Posterior cingulate gyrus (tissue), 11 donors: ENCODE measurements around the gene ASNSD1.
A peak's percentile ranks its signal among the peaks of the same experiment; 100 is the strongest.

Source experiments
- DNase-seq, 10 donors: peaks; one replicate each; pipeline versions ENCODE4 v3.0.0 to v3.0.0-alpha.2; 2020 to 2021; ENCODE audit warnings: mixed read lengths in 3 of 10
- intact Hi-C: fragments of 100-400 bp; cut with DNase I; formaldehyde crosslinking; loops from one replicate; pipeline ENCODE4 v1.15.1; 2023

ASNSD1 gene

DNA sequence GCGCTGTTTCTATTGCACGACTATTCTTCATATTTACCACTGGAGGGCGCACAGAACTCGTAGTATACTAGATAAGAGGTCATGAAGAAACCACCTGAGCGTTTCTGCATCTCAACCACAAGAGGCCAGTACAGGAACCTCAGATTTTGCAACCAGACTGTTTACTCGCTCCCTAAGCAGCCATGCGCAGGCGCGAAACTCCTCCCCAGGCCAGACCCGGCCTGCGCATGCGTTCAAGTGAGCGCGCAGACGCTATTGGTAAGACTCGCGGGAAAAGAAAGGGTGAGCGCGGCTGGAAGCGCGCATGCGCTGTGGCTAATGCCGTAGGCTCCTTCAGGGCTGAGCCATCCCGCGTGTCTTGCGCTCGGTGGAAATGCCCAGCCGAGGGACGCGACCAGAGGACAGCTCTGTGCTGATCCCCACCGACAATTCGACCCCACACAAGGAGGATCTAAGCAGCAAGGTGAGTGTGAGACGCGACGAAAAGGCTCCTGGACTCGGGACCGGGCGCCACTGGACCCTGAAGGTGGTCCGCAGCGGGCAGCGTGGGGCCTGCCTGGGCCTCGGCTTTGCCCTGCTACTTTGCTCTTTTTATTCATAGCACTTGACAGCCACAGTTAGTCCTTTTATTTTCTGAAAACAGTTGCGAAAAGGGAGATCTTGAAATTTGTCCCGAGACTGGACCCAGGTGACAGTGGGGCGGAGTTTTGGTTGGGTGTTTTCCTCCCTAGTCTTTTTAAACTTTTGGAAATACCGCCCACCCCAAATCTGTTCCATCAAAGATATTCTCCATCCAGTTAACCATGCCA lies at the start of gene ASNSD1:
TSS of gene ASNSD1 (plus strand) at position 312 of the 809 bp plus-strand sequence. CDS start 4,674 bp downstream, outside the sequence.
- peak; percentile 88 to 99 (median 93) for DNase-seq
- intact Hi-C loops = loop anchor here (1.0 to 5.0 kb wide), 4 partner anchors 13 to 409 kb away; partner anchors contain the start of genes ANKAR and OSGEPL1

DNA sequence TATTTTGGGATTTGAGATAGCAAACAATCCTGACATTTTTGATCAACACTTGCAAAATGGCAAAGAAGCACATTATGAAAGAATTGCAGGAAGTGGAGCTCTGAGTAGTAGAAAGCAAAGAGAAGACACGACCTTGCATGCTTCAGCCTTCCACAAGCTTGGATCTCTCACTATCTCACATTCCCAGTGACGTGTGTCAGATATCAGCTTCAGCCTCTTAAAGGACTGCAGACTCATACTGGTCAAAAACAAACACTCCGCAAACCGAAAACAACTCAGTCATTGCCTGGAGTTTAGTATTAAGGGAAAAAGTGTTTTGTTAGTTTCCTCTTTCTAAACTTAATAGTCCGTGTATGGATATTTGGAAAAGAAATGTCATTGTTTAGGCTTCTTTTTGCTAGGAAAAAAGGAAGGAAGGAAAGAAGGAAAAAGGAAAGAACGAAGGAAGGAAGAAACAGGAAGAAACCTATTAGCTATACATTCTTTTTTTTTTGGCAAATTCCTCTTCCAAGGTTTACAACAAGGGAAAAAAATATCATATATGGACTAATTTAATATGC lies 48.1 kb upstream of the ASNSD1 start:
- DNase-seq = no peak
- intact Hi-C loops = no loop called here

DNA sequence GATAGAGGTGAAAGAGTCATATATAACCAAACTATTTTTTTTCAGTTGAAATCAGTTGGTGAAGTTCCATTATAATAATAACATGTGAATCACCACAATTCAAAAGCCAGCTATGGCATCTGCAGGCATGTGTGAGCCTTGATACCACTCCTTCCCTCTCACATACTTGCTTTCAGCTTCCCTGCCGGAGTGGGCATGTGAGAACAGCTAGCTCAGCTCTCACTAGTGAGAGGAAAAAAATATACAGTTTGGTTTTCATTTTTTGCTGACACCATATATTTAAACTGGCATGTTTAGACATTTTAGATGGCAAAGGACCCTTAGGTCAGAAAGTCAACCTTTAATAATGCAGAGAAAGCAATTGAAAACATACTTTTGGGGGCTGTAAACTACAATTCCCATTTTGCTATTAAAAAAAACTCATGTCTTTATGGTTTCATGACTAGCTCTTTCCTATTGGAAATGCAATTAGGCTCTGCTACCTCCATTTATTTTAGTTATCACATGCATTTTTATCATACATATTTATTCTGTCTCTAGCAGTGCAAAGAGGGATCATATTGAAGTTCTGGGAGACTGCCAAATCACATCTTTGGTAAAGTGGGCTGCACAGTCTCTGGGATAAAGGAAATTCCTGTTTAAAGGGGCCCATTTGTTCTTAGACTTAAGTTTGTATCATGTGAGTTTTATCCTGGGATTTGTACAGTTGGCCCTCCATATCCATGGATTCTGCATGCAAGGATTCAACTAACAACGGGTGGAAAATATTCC lies 47.4 kb upstream of the ASNSD1 start:
- intact Hi-C loops = no loop called here
- no peak for DNase-seq

DNA sequence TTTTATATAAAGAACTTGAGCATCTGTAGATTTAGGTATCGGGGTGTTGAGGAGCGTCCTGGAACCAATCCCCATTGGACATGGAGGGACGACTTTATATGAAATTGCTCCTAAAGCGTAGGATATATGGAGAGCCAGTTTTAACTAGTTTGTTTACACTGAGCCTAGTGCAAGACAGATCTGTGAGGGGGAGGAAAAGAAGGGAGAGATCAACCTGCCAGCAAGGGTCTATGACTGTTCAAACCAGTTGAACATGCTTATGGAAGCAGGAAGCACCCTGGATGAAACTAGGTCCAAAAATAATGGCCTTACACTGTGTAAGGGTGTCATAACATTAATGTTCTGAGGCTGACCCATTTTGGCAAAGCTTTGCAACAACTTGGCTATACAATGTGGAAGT lies 46.7 kb upstream of the ASNSD1 start:
- no peak for DNase-seq

DNA sequence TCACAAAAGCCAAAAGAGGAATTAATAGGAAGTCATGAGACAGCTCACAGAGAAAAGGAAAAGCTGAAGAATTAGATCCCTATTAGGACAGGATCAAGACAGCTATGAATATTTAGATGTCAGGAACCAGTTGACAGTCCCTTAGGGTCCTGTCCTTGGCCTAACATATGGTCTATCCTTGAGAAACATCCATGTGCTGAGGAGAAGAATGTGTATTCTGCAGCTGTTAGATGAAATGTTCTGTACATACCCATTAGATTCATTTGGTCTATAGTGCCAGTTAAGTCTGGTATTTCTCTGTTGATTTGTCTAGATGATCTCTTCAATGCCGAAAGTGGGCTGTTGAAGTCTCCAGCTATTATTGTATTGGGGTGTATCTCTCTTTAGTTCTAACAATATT lies 43.1 kb upstream of the ASNSD1 start:
- intact Hi-C loops = no loop called here
- DNase-seq = no peak

More for the DNA sequence above, 46.7 kb upstream of the ASNSD1 start:
- intact Hi-C loops = no loop called here

DNA sequence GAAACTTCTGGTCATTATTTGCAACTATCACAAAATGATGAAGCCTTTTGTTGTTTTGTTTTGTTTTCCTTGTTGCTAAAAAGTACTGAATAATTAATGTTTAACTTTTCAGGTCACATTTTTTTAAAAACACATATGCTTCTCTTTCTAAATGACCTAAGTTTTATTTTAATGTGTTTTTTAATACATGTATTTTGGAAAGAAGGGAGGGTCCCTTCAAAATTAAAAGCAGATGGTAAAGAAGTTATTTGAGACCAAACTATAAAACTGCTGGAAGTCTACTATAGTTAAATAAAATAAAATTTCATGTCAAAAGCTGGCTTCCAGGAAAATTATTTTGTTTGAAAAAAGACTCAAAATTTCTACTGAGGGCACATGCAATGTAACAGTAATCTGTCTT lies 39.5 kb upstream of the ASNSD1 start:
- intact Hi-C loops = no loop called here
- no peak for DNase-seq

DNA sequence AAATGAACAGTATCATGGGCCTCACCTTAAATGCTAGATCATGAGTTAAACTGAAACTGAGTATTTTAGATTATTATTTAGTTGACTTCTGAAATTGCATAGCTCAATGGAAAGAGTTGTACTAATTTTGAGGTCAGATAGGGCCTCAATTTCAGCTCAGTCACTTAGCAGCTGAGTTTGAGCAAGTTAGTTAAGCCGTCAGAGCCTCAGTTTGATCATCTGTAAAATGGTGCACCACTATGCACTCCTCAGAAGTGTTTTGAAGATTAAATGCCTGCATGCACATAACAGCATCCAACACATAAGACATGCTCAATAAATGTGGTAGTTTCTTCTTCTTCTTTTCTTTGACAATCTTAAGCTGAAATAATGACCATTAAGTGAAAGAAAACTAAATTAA lies 38.2 kb upstream of the ASNSD1 start:
- intact Hi-C loops = no loop called here
- DNase-seq = no peak

DNA sequence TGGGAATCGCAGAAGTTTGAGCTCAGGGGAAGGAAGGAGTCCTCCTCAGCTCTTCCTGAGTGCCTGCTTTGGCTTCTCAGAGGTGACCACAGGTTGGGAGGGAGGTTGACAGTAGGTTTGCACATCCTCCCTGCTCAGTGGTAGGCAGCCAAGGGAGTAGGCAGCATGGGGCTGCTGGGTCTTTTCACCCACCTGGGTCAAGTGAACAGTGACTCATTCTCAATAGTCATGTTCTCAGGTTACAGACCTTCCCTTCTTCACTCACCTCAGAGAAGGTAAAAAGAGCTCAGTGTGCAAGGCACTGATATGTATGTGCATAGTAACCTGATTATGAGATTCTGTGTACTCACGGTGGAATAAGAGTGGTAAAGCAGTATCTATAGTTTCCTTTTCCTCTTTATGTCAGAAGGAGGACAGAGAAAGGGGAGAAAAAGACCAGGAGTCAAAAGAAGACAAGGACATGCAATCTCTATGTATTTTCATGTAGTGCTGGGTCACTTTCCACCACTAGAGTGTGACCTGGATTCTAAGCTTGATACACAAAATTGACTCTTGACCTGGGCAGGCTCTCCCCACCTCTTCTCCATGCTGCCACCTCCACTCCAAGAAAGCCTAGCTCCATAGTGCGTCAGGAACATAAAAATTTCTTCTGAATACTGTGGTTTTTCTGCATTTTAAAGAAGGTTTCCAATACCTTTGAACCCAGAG lies 36.5 kb upstream of the ASNSD1 start:
- DNase-seq = no peak
- intact Hi-C loops = no loop called here

DNA sequence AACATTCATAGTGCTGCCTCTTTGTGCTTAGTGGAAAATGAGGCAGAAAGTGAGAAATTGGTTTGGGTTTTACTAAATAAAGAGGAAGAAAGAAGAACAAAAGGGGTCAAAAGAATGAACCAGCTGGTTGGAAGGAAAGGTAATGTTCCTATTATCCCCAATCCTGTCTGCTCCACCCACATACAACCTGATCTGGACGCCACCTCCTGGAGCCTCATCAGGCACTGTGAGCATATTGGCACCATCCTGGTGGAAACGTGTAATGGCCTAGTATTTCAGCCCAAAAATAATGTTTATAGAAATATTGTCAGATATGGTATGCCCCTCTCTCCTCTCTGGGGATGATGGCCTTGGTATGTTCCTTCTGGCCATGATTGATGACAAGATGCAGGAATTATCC lies 35.6 kb upstream of the ASNSD1 start:
- intact Hi-C loops = no loop called here
- no peak for DNase-seq

DNA sequence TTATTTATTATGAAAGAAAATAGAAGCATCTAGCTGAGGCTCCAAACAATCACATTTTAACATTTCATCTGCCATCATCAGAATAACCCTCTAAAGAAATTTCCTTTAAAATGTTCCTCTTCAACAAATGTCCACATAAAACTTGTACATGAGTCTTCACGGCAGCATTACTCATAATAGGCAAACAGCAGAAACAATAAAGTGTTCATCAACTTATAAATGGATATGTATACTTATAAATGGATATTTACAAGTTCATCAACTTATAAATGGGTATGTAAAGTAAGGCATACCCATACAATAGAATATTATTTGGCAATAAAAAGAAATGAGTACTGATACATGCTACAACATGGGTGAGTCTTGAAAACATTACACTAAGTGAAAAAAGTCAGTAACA lies 33.5 kb upstream of the ASNSD1 start:
- intact Hi-C loops = no loop called here
- DNase-seq = no peak

DNA sequence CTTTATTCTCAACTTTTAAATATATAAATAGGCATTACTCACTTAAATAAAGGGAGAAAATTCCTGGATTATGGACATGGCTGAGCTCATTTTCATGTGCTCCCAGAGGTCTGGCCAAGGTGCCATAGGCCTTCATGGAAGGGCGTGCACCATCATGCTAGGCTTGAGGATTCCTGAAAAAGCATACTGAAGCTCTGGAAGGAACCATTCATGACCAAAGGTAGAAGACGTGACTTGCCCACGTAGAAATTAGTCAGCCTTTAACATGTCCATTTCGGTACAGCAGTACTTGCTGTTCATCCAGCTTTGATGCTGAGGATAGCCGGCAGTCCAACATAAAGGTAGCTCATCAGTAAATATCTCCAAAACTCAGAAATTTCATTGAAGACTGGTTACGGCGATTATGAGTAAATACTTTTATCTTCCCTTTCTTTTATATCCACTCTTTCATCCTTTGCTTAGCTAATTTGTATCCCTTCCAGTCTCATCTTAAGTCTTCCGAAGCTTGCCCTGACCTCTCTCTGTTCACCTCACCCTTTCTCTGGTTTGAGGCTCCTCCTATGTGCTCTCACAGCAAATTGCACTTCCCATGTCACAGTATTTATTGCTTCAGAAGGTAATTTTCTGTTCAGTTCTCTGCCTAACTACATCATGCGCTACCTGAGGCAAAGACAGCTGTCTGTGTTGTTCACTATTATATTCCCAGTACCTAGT lies 32.3 kb upstream of the ASNSD1 start:
- DNase-seq = no peak
- intact Hi-C loops = no loop called here

DNA sequence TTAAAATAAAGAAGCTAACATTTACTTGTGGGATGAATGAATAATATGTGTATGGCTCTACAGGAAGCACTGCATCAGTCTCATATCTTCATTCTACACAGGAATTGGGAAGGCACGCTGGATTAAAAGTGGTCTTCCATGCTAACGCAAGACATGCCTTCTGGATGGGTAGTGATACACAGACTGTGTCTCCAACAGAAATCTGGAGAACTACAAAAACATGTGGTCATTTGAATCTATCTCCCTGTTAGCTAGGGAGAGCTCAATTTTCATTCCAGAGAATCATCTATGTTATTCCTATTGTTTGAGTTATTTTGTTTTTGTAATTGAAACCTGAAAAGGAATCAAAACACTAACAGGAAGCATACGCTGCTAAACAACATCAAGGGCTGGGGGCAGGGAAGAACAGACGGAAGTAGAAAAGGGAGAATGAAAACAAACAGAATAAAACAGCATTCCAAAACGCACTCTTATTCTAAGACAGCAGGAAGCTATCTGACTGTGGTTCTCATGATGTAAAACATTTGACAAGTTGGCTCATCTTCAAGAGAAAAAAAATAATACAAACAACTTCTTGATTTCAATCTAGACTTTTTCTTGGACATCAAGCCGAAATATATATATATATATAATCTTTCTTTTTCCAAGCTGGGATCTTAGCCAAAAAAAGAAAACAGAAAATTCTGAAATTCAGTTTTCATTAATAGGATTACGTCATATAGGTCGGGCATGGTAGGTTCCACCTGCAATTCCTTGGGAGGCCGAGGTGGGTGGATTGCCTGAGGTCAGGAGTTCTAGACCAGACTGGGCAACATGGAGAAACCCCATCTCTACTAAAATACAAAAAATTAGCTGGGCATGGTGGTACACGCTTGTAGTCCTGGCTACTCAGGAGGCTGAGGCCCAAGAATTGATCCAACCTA lies 31.5 kb upstream of the ASNSD1 start:
- intact Hi-C loops = no loop called here
- DNase-seq = no peak

DNA sequence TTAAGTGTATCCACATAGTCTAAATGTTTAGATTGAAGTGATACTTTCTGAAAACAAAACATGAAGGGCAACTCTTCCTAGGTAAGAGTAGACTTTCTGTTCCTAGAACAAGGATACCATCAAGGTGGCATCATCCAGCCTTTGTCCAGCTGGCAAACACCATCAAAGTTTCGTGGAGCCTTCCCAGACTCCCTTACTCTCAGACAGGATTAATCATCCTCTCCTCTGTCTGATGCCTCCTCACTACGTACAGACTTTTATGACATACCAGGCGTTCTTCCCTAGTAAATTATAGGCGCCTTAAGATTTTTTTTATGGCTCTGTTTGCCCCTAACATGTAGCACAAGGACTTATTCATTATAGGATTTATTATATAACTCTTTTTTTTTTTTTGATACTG lies 29.4 kb upstream of the ASNSD1 start:
- DNase-seq = no peak
- intact Hi-C loops = no loop called here

DNA sequence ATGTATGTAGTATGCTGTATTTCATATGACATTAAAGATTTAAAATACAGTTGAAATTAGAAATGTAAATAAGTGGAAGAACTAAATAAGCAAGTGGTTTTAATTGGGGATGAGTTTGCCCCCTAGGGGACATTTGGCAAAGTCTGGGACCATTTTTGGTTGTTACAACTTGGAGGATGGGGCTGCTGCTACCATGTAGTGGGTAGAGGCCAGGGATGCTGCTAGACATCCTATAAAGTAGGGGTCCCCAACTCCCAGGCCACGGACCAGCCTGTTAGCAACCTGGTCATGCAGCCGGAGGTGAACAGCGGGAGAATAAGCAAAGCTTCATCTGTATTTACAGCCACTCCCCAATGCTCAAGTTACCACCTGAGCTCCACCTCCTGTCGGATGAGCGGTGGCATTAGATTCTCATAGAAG lies 27.9 kb upstream of the ASNSD1 start:
- intact Hi-C loops = no loop called here
- peak in 1 of 10 donors; percentile 47 for DNase-seq

DNA sequence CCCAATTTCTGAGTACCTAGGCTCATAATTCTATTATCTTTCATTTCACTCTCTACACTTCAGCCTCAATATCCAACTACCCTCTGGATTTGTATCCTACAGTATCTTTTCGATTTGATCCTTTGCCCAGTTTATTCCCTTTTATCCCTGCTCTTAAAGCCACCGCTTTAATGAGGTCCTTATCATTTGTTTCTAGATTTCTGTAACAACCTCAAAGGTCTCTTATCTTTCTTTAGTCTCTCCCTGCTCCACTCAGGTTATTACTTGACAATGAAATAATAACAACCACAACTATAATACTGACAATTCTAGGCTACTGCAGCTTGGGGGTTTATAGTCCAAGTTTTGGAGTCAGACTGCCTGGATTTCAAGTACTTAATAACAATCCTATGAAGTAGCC lies 25.9 kb upstream of the ASNSD1 start:
- intact Hi-C loops = no loop called here
- DNase-seq = no peak

DNA sequence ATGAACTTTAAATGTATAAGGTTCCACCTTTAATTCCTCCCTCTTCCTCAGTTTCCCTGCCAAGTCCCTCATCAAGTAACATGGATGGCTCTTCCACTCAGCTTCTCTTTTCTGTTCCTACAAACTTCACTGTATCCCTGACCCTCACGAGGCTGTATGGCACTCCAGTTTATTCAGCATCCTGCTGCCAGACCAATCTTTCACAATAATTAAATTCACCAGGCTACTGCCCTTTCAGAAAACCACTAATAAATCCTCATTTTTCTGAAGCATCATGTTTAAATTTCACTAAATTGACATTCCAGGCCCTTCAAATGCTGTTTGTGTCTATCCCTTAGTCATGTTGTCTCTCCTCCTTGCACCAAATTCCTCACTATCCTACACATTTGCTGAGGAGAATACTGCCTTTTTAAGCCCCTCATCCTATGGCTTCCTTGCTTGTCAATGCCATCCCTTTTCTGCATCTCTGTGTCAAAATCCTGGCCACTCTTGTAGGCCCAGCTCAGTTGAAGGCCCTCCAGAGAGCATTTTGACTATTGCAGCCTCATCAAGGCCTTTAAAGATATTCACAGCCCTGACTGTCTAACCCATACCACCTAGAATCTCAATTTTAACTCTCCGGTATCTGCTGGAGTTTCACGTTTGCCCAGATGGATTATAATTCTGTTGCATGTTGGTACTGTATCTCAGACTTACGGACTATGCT lies 22.8 kb upstream of the ASNSD1 start:
- DNase-seq = no peak
- intact Hi-C loops = no loop called here

DNA sequence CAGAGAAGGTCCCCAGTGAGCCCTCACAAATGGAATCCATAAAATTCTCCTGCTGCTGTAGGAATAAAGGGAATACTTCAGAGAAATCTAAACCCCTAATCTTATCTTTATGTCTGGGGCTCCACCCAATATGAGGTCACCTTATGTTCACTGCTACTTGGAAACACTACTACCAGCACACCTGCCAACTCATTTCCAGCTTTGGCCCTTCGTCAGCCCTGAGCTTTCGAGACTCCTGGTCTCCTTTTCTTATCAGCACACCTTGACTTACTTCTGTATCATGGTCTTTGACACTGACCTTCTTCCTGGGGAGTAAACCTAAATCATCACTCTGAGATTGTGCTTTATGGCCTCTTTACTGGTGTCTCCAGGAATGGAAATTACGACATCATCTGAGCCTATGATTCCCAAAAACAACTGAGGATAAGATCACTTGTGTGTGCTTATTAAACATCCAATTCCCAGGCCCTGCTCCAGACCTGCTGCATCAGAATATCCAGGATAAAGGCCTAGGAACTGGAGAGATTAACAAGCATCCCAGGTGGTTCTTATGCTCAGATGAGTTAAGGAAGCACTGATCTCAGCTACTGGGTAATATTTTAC lies 22.2 kb upstream of the ASNSD1 start:
- intact Hi-C loops = no loop called here
- no peak for DNase-seq

DNA sequence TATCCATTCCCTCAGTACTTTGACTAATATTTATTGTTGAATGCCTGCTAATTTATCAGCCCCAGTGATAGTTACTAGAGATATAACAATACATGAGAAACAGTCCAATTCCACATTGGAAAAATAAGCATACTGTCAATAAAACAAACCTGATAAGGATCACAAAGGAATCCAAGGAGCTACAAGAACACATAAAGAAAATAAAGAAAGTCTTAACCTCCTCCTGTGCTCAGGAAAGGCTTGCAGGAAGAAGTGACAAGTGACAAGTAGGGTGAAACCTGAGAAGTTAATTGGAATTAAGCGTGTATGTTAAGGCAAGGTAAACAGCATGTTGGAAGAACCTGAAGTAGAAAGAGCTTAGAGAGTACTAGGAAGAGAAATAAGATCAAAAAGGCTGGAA lies 20.3 kb upstream of the ASNSD1 start:
- intact Hi-C loops = no loop called here
- DNase-seq = no peak
